Measurements from ENCODE around the gene ARPC1A. TPM values are rescaled to one million over a fixed set of nuclear protein-coding genes. Genes with fewer than 3 reads are reported as not detected.
"Not testable (repeated sequence)": the region's sequence is repeated elsewhere in the genome, so short reads cannot be mapped to it uniquely, and the experiment has no call there.

The ARPC1A gene
- total and polyA plus RNA-seq, 10 donors = 64.5 to 124 (median 89.3) TPM

DNA sequence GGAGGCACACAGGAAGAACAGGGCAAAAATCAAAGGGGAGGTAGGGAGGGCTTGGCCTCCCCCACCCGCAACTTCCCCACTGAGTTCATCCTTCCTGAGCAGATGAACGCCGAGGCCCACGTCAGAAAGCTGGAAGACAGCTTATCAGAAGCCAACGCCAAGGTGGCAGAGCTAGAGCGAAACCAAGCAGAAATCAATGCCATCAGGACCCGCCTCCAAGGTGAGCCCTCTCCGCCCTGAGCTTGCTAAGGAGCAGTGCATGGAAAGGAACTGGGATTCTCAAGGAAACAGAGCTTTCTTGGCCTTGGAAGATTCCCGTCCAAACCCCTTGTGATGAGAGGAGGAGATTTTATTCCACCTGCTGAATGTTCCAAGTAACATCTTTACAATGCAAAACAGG is 36.5 kb upstream of the ARPC1A start:
- Histone ChIP-seq H3K4me1 (no peaks in the 10 kb centered on the region), H3K9me3 (no peaks in the 10 kb centered on the region), H3K27me3 (replicated peaks in 1 of 7) (no peaks in the 10 kb centered on the region), H3K4me3 (no peak overlapping the region), H3K36me3 (no peaks in the 10 kb centered on the region), H3K27ac (no peak overlapping the region)
- intact Hi-C loops (cut with DNase I; ENCODE audit: low total_unique reads) = no loop called here
- 71 to 80% (median 79%) methylated on average over 9 of the region's 9 CpGs for WGBS, 5 donors
- no peak for DNase-seq
- TF ChIP-seq, protein P1, sequence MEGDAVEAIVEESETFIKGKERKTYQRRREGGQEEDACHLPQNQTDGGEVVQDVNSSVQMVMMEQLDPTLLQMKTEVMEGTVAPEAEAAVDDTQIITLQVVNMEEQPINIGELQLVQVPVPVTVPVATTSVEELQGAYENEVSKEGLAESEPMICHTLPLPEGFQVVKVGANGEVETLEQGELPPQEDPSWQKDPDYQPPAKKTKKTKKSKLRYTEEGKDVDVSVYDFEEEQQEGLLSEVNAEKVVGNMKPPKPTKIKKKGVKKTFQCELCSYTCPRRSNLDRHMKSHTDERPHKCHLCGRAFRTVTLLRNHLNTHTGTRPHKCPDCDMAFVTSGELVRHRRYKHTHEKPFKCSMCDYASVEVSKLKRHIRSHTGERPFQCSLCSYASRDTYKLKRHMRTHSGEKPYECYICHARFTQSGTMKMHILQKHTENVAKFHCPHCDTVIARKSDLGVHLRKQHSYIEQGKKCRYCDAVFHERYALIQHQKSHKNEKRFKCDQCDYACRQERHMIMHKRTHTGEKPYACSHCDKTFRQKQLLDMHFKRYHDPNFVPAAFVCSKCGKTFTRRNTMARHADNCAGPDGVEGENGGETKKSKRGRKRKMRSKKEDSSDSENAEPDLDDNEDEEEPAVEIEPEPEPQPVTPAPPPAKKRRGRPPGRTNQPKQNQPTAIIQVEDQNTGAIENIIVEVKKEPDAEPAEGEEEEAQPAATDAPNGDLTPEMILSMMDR (IDR thresholded peaks at IDR 0.05 in 8 of 11, conservative IDR thresholded peaks at IDR 0.05 in 3 of 11) = no peak
- no peak for TF ChIP-seq POLR2A (IDR thresholded peaks at IDR 0.05)
- no peak for TF ChIP-seq POLR2AphosphoS5 (IDR thresholded peaks at IDR 0.05)

DNA sequence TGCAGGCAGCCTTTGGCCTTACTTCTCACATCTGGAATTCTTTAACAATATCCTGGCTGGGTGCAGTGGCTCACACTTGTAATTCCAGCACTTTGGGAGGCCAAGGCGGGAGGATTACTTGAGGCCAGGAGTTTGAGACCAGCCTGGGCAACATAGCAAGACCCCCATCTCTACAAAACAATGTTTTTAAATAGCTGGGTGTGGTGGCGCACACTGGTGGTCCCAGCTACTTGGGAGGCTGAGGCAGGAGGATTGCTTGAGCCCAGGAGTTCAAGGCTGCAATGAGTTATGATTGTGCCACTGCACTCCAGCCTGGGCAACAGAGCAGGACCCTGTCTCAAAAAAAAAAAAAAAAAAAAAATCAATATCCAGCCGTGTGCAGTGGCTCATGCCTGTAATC is 35.5 kb upstream of the ARPC1A start:
- H3K27me3 ChIP-seq (replicated peaks in 1 of 7); H3K36me3 ChIP-seq; H3K27ac ChIP-seq; H3K4me1 ChIP-seq; H3K4me3 ChIP-seq; DNase-seq; intact Hi-C loops (cut with DNase I; ENCODE audit: low total_unique reads); H3K9me3 ChIP-seq: not testable (repeated sequence)
- WGBS, 5 donors = 91 to 98% (median 93%) methylated on average over 3 of the region's 3 CpGs

DNA sequence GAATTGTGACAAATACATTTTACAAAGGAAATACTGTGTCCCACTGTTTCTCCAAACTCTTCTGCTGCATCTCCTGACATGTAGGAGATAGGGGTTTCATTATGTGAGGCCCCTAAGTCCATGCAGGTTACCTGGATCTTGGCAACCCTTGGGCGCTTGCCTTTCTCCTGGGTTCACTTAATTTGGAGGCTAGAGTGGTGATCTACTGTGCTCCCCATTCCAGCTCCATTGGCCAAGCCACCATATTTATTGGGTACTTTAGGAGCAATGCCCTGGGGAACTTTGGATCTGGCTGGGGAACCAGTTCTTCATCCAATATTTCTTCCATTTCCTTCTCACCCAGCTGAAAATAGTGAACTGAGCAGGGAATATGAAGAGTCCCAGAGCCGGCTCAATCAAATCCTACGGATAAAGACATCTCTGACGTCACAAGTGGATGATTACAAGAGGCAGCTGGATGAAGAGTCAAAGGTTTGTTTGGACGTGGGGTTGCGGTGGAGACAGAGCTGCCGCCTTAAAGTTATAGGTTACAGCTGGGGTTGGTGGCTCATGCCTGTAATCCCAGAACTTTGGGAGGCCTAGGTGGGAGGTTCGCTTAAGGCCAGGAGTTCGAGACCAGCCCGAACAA is 34.6 kb upstream of the ARPC1A start:
- TF ChIP-seq, protein P1 (IDR thresholded peaks at IDR 0.05 in 8 of 11, conservative IDR thresholded peaks at IDR 0.05 in 3 of 11) = no peak
- TF ChIP-seq POLR2A (IDR thresholded peaks at IDR 0.05) (no peak), POLR2AphosphoS5 (IDR thresholded peaks at IDR 0.05) (no peak)
- no peak for DNase-seq
- intact Hi-C loops (cut with DNase I; ENCODE audit: low total_unique reads) = no loop called here
- no peaks in the 10 kb centered on the region for H3K4me1 ChIP-seq
- no peak overlapping the region for H3K4me3 ChIP-seq
- H3K36me3 ChIP-seq = no peaks in the 10 kb centered on the region
- H3K9me3 ChIP-seq = no peaks in the 10 kb centered on the region
- WGBS, 5 donors = 75 to 93% (median 83%) methylated on average over 10 of the region's 10 CpGs
- H3K27me3 ChIP-seq (replicated peaks in 1 of 7) = no peaks in the 10 kb centered on the region
- no peak overlapping the region for H3K27ac ChIP-seq

DNA sequence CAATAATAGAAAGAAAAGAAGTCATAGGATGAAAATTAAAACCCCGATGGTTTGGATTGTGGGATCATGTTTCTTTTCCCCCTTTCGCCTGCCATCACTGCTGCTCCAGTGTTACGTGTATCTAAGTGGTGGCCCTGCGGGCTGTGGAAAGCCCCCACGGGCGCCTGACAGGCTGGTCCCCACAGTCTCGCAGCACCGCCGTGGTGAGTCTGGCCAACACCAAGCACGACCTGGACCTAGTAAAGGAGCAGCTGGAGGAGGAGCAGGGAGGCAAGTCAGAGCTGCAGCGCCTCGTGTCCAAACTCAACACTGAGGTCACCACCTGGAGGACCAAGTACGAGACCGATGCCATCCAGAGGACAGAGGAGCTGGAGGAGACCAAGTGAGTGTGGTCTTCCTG is 33.6 kb upstream of the ARPC1A start:
- Histone ChIP-seq H3K36me3 (no peaks in the 10 kb centered on the region), H3K27ac (no peak overlapping the region), H3K27me3 (replicated peaks in 1 of 7) (no peaks in the 10 kb centered on the region), H3K9me3 (no peaks in the 10 kb centered on the region), H3K4me1 (no peaks in the 10 kb centered on the region), H3K4me3 (no peak overlapping the region)
- 88 to 96% (median 95%) methylated on average over 13 to 14 of the region's 14 CpGs for WGBS, 5 donors
- DNase-seq = no peak
- intact Hi-C loops (cut with DNase I; ENCODE audit: low total_unique reads) = no loop called here
- TF ChIP-seq POLR2A (IDR thresholded peaks at IDR 0.05) (no peak), POLR2AphosphoS5 (IDR thresholded peaks at IDR 0.05) (no peak)
- TF ChIP-seq, protein P1 (IDR thresholded peaks at IDR 0.05 in 8 of 11, conservative IDR thresholded peaks at IDR 0.05 in 3 of 11) = no peak

DNA sequence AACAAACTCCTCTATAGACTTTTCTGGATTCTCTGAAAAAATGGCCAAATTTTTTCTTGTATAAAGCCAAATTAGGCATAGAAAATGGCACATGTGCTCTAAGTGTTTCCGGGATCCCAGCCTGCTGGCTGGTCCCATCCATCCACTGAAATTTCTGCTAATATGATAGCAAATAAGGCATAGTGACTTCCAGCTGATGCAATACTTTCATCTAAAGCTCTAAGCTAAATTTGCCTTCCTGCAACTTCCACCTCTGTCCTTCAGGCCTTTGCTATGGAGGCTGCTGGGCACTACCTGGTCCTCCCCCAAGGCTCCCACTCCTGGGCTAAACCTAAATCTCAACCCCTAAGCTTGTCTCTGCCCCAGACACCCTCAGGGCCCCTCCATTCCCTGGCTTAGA is 32.5 kb upstream of the ARPC1A start:
- H3K4me3 ChIP-seq = no peak overlapping the region
- H3K36me3 ChIP-seq = no peaks in the 10 kb centered on the region
- H3K27me3 ChIP-seq (replicated peaks in 1 of 7) = no peaks in the 10 kb centered on the region
- no peaks in the 10 kb centered on the region for H3K9me3 ChIP-seq
- 87 to 100% (median 100%) methylated on average over 1 of the region's 1 CpG for WGBS, 5 donors
- TF ChIP-seq, protein P1 (IDR thresholded peaks at IDR 0.05 in 8 of 11, conservative IDR thresholded peaks at IDR 0.05 in 3 of 11) = no peak
- no peak for TF ChIP-seq POLR2AphosphoS5 (IDR thresholded peaks at IDR 0.05)
- TF ChIP-seq POLR2A (IDR thresholded peaks at IDR 0.05) = no peak
- DNase-seq = no peak
- H3K4me1 ChIP-seq = no peaks in the 10 kb centered on the region
- intact Hi-C loops (cut with DNase I; ENCODE audit: low total_unique reads) = no loop called here
- no peak overlapping the region for H3K27ac ChIP-seq

All from spleen (tissue), 11 donors.